NCI-H446 (cell line): ENCODE data around the gene SEMA3A.

ENCODE experiments used
- DNase-seq, 2 experiments: peaks; one replicate each; lab custom pipeline; 2025; lab: John Stamatoyannopoulos, UW

SEMA3A gene

DNA sequence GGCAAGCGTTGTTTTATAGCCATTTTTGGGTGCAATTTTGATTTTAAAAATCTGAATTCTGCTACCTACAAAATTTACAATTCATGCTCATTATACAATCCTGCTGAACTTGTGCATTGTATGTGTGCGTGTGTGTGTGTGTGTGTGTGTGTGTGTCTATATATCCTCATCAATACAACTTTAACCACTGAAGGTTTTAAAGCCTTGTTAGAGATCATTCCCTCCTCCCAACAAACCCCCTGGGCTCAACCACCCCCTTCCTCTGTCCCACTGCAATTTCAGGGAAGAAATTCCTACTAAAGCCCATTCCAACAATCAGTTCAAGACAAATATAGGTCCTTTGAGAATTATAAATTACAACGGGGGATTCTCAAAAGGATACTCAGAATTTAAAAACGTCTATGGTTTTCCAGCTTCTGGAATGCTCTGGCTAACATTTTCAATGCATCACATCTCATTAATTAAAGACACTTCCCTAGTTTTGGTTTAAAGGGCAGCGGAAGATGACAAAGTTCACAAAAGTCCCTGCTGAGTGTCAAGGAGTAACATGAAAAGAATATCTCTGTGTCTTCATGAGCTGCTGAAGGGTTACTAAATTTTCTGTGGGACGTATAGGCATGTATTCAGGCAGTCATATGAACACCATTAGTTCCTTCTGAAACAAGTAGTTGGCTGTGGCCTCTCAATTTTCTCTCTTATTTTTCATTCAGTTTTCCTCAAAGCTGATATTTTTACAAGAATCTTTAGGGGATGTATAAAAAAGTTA is 889 bp upstream of the SEMA3A start:
- no peak for DNase-seq

DNA sequence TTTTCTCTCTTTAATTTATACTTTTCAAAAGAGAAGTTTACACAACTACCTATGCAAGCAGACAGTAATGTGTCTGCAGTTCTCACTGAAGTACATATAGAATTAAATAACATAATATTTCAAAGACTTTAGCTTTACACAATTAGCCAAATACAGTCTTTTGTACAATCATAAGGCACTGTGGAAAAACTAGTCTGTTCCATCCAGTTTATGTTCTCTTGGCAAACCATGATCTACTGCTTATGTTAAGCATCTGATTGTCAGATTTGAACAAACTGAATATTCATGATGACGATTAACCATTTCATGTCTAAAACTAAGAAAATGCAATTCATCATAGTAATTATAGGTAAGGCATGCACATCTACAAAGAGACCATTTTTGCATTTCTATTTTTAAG is 842 bp downstream of the SEMA3A start:
- peak in 1 of 2 experiments; percentile 15 for DNase-seq

DNA sequence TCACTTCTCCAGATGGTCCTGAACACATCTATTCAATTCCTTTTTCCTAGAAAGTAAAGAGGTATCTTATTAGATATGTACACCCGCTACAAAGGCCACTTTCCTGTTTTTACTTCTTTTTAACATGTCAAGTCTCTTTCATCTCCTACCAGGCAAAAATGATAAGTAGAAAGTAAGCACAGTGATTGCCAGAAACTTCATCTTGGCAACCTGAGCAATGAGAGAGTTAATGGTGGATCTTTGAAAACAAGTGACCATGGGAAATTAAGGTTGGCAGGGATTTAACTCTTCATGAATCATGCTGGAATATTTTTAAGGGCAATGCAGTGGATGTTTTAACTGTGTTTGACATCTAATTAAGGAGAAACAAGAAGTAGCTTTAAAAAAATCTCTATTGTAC is 2.7 kb downstream of the SEMA3A start:
- peak; percentile 39 to 45 for DNase-seq

DNA sequence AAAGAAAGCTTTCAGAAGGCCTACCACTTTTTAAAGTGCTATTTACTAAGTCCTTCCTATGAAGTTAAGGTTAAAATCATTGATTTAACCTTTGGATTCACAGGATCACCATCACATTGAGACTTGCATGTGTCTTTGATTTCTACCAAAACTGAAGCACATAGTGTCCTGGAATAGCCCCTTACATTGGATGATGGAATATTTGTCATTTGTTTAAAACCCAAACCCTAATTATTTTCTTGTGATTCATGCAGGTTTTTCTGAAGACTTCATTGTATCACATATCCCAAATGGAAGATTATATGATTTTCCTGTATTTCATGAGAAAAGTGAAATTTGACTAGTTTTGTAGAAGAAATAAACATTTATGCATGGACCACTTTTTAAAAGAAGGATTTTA is 3.3 kb downstream of the SEMA3A start:
- no peak for DNase-seq

DNA sequence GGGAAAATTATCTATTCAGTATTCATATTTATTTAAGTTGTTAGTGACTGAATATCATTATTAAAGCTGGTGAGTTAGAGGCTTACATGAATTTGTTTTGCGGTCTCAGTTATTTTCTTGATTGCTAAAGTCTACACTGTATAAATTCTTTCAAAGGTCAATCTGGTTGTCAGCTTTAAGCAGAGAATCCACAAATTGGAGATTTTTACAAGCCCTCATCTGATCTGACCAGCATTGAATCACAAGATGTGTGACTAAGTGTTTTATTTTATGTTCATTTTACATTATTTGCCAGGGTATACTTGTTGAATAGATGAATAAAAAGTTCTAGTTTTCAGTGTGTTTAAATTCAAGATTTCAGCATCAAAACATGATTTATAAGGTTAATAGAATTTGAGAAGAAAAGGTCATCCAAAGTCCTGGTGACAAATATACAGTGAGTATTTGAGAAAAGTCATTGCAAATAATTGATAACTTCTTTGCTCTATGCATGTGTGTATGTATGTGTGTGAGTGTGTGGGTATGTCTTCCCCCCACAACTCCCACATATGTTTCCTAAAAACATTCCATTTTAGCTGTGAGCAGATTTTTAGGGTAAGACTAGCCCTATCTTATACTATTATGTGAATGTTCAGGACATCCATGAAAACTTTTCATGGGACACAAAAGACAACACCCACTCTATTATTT is 4.4 kb downstream of the SEMA3A start:
- no peak for DNase-seq

DNA sequence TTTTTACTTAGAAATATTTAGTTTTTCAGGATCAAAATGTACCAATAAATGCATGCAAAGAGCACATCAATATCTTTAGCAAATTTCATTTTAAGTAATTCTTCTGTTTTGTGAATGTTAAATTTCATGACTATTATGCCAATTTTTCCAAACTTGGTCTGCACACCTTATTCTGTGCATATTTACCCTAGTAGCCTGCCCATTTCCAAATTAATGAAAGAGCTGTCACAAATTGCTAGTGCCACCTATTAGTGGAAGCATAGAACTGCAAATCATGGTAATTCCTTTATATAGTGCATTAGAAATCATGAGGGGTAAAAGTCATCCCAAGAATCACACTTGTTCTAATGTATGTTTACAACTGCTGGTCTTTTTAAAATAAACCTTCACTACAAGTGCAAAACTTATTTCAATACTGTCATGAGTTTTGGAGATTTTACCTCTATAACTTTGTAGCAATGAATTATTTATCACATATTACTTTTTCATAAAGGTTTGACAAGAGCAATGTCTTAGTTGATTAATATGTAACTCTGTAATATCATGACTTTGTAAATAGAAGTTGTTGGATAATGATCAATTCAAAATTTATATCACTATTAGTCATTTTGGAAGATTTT is 5.7 kb downstream of the SEMA3A start:
- peak; percentile 22 to 49 for DNase-seq

DNA sequence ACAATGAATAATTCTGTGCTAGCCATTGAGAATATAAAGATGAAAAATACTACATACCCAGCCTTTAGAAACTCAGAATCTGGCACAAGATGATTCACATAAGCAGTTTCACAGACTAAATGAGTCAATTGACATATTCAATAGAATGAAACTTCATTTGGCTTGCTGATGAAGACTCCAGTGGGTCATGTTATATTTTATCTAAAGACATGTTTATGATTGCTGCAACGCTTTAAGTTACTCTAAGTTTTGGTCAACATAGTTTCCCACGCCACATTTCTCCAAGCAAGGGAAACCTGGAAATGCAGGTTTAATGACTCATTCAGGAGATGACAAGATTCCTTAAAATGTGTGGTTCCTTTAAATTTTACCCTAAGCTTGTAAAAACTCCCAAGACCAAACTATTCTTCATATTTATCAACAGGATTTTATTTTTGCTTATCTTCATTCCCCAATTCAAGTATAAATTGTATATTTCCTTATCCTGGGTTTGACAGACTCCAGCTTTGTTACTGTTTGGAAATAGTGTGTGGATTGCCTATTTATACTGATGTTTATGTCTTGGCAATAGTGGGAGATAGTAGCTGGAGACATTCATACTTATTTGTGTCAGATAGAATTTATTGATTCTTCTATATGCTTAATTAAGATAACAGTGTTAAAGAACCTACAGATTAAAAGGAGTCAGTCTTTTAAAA is 6.6 kb downstream of the SEMA3A start:
- no peak for DNase-seq

DNA sequence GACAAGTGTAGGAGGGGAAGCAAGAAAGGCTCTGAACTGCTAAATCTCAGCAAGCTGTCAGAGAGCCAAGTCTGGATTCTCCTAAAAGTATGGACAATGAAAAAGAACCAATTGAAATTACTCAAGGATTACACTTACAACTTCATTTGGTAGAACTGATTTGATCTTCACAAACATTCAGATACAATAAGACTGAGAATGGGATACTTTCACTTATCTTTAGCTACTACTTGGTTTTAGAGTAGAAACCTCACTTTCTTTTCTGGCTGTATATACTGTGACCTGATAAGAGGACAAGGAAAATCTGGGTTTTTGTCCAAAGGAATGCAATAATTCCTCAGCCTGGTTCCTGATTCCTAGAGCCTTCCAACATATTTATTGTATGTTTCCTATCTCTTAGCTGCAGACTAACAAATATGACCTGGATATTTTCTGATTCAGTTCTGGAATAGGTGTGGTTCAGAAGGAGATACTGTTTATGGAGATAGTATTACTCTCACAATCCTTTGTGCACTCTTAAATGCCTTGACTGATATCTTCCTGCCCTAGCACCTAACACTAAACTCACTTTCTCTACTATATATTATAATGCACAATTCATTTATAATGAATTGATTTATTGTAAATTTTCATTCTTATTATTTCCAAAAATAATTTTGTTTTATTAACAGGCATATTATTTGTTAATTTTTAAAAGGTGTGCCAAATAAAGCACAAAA is 7.3 kb downstream of the SEMA3A start:
- no peak for DNase-seq

DNA sequence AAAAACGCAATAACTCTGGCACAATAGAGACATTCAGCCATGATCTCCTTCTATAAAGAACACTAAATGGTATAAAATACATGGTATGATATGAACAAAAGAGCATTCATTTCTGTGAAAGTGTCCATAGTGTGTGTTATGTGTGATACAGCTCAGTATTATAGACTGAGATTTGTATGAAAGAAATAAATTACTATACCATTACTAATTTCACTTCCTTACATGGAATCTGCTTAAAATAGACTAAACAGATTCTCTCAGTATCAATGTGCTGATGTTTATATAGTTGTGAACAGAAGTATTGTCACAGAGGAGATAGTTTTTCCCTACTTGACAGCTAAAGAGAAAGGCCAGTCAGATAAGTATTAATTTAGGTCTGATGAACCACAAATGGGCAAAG is 10.8 kb downstream of the SEMA3A start:
- no peak for DNase-seq

DNA sequence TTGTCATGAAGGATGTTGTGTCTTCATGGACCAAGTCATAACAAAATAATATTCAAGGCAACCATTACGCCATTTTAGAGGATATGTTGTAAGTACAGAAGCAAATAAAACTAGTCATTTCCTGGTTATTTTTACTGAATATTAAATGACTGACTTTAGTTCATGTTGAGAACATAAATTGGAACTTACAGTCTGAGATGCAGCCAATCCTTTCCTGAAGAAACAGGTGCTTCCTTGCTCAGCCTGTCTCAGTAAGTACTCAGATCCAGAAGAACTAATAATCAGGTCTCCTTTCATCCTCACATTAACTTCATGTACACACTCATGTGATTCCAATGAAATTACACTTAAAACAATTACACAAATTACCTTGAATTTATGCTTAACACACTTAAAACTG is 12.3 kb downstream of the SEMA3A start:
- no peak for DNase-seq

DNA sequence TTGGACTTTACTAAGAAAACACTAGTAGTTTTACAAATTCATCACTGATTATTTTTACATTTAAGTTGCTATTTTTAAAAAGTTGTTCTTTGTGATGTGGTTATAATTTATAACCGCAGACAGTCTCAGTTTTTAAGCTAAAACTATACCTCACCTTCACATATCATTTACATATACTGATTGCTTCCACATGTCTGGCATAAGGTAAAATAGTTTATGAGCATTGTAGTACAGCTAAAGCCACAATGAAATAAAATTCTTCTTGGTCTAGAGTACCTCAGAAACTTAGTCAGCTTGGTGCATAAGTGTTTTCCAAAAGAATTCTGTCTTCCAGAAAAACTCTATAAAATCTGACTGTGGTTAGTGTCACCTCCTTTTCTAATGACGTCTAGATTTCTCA is 13.0 kb downstream of the SEMA3A start:
- no peak for DNase-seq

DNA sequence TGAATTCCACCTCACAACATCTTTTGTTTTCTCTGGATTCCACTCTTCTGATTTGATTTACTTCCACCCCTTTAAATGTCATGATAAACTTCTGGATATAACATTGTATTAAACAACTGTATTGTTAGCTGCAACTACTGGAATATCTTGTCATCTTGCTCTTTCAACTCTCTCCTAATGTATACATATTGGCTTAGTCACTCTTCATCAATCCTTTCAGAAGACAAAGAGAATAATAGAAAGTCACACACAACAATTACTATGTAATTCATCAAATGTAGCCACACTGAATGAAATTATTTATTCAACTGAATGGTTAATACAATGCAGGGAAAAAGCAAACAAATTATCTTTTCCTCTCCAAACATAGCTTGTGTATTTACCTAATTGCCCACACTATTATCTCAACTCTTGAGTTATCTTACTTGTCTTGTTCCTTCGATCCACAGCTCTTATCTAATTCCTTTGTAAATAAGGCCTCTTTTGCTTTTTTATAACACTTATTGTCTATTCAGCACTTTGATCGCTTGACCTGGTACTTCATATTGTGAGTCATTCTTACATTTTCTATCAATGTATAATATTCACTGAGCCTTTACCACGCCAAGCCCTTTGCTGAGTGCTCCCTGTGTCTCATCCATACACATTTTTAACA is 16.7 kb downstream of the SEMA3A start:
- DNase-seq: no peak

DNA sequence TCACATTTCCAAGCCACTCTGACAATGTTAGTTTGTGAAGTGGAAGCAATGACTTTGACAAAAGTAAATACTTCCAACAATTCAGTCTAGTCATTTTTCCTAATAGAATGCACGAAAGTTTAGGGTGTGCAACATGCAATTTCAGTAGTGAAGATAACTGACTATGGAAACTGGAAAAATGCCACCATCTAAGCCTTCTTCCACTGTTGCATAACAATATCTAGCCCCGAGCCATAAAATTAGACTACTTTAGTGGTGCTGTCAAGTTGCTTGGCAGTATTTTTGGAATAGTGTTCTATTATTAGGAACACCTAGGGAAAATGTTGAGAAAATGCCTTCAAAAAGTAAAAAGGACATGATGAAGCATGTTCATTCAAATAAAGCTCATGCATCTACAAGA is 17.9 kb downstream of the SEMA3A start:
- peak in 1 of 2 experiments; percentile 9 for DNase-seq

DNA sequence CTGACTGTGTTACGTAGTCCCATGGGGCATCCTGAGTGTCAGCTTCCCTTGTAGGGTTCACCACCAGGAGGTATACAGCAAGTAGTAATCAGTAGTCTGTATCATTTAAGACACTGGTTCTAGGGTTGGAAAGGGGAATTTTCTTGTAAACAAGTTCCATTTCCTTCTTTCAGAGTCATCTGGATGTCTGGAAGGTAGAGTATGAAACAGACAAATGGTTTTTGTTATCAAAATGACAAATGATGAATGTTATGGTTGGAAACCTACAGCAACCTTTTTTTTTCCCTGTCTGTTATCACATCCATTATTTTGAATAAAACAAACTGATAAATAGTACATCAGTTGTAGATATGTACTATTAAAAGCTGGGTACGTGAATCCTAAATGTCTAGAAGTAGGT is 19.1 kb downstream of the SEMA3A start:
- no peak for DNase-seq

DNA sequence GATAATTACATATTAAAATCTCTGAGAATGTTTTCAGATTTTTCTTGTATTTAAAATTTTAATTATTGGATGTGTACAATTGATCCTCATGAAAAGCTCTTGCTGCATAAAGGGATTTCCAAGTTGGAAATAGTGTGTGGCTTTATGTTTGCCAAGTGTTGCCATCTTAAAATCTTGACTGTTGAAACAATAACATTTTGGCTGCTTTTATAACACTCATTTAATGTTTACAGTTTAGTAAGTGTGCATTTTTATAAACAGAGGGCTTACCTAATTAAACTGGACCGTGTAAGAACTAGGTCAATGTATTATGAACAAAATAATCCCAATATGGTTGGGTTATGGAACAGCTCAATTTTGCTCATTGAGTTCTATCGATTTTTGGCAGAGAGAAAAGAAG is 23.9 kb downstream of the SEMA3A start:
- DNase-seq: peak in 1 of 2 experiments; percentile 64

DNA sequence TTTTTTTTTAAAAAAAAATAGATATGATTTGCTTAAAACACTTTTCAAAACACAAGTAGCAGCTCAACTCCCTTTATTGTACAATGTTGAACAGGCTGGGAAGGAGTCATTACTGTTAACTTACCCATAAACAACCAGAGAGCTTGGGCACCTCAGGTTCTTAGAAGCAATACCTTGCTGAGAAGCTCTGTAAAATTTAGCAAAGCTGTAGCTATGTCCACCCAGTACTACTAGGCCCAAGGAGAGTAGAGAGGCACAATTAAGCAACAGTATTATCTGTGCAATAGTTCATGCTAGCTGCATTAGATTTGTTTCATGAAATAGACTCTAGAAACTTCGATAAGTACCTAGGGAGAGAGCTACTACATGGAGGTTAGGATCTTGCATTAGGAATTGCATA is 32.0 kb downstream of the SEMA3A start:
- no peak for DNase-seq

DNA sequence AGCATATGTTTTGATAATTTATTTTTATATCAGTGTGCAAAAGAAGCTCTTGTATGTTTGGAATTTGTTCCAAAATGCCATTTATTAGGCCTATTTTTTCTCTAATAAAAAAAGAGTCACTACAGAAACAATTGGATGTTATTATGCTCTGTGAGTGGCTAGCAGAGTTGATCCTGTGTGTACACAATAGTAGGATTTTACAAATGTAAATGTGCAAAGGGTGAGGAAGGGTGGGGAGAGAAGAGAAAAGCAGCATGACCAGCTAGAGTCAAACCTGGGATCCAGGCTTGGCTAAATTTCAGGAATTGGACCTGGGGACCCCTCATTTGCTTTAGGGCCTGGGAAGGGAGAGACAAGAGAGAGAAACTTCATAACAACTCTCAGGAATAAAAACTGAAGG is 32.5 kb downstream of the SEMA3A start:
- DNase-seq: no peak

DNA sequence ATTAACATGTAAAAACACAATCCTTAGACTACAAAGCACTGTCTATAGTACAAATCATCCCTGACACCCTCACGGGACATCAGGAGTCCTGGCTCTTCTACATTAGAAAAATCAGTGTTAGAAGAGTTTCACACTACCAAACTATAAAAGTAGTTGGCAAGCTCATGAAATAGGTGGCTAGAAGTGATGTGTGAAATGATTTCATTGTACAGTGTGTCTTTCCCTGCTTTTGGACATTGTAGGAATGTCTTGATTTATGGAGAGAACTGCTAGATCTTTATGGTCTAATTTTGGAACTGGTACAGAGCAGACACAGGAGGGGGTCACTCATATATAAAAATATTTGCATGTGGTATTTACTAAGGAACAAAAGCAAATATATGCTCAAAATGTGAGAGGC is 33.2 kb downstream of the SEMA3A start:
- no peak for DNase-seq

DNA sequence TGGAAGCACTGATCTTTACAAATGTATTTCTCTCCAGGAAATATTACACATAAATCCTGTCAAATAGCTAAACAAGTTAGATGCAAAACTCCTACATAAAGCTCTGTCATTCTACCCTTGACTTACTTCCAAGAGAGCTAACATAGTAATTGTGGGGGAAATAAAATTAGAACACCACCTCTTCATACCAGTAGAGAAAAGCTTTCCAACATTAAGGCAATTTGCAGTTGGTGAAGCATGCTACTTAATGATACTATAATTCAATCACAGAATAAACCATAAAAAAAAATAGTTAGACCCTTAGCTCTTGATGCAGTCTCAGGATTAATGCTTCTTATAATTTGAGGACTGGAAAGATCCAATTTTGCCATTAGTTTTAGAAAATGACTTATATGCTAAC is 35.2 kb downstream of the SEMA3A start:
- no peak for DNase-seq

DNA sequence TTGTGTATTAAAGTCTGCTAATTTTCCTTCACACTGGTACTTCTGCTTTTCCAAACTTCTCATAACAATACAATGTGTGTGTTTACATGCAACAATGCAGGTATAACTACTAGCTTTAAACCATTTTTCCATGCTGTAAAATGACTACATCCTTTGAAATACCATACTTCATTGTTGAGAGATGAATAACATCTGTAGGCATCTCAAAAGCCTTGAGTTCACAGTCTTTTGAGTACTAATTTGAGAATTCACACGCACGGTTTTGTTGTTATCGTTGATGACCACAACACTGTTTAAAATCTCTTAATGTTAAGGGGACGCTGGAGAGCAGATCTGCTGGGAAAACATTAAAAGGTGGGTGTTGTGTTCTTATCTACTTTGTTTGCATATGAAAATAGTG is 37.4 kb downstream of the SEMA3A start:
- no peak for DNase-seq

DNA sequence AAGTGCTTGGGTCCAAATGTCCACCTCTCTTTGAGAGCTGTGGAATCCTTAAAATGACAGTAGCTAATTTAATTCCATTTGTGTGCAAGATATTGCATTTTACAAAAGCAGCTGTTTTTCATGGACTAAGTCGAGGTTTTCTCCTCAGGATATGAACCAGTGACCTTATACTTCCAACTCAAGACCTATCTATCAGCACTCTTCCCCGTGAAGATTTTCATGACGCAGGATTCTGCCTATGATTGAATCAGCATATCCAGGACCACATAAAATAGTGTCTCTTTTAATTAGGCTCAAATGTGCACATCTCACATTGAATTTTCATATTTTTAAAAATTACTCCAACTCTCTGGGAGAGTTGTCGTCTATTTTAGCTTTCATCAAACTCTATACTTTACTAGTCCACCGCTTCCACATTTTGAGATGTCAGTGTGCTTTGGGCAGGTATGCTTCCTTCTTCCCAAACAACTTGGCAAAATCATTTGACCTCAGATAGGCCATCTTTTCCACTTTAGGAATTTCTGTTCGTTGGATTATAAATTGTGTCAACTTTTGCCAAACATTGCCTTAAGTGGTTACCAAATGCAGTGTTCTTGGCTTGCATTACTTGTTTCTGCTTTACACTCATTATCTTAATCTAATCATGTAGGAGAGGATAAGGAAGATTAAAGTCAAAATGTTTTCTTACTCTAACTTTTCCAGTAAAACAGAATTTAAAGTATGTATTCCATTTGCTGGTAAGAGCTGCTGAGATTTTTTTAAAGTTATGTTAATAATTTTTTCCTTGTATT is 39.4 kb downstream of the SEMA3A start:
- DNase-seq: no peak
